Body of pancreas (tissue), 4 donors: ENCODE data around the gene SFXN5. TPM values are rescaled to one million over a fixed set of nuclear protein-coding genes. Genes with fewer than 3 reads are reported as not detected.

Experiments
- ATAC-seq: fragments of 150-250 bp; one replicate; pipeline ENCODE4 v1.9.1; 2016
- DNase-seq, 4 donors: peaks; one replicate each; pipeline ENCODE4 v3.0.0-alpha.2; 2019
- H3K27ac ChIP-seq, 4 donors: fragments of 200-600 bp; sonication (generic); 1 replicate in 3 of 4; 2 replicates in 1 of 4; pipeline versions ENCODE4 v1.5.1 to v1.6.1; 2016 to 2019; ENCODE audit warnings: mild to moderate bottlenecking in 1 of 4, mixed read lengths in 1 of 4, moderate library complexity in 1 of 4
- H3K27me3 ChIP-seq, 2 donors: fragments of 200-600 bp; sonication (generic); one replicate each; pipeline ENCODE4 v1.6.0; 2016; ENCODE audit warnings: mild to moderate bottlenecking in 1 of 2
- H3K36me3 ChIP-seq, 2 donors: fragments of 200-600 bp; sonication (generic); replicated peaks in 1 of 2; 2 replicates each; pipeline ENCODE4 v1.5.1; 2016; ENCODE audit warnings: low read depth in 2 of 2; ENCODE audit not compliant: insufficient read depth in 1 of 2
- H3K4me1 ChIP-seq: fragments of 200-600 bp; sonication (generic); one replicate; pipeline ENCODE4 v1.6.0; 2016
- H3K4me3 ChIP-seq, 2 donors: fragments of 200-600 bp; sonication (generic); 1 replicate in 1 of 2; 2 replicates in 1 of 2; pipeline ENCODE4 v1.5.1; 2016 to 2019
- H3K9me3 ChIP-seq, 3 donors: fragments of 200-600 bp; sonication (generic); 1 replicate in 2 of 3; 2 replicates in 1 of 3; pipeline ENCODE4 v1.5.1; 2016
- CTCF ChIP-seq, 7 experiments: fragments of 450-650 bp in 4 of 7; fragments of 200-600 bp in 3 of 7; sonication (generic) in 3 of 7; IDR thresholded peaks; one replicate each; pipeline ENCODE4 v1.5.1; 2016 to 2019; ENCODE audit warnings: antibody characterized with exemption in 7 of 7
- POLR2A ChIP-seq, 3 donors: fragments of 450-650 bp; IDR thresholded peaks; one replicate each; pipeline ENCODE4 v1.6.1; 2016; ENCODE audit warnings: antibody characterized with exemption in 3 of 3, mild to moderate bottlenecking in 2 of 3
- WGBS, 2 donors: methylation state at CpG; one replicate each; pipeline ENCODE4 v1.1.5; 2017; 5-methylcytosine and 5-hydroxymethylcytosine counted together
- intact Hi-C: fragments of 100-400 bp; cut with DNase I; formaldehyde crosslinking; loops from one replicate; pipeline ENCODE4 v1.15.1; 2023
- total RNA-seq, 2 donors: library from RNA; depleted of rRNA; stranded (reverse); fragments of >200 nt; gene quantifications; one replicate each; pipeline ENCODE4 v1.1.0, GENCODE V29; 2016

SFXN5 gene
- total RNA-seq, 2 donors from 2014 or later: 4.3 to 5.4 TPM

- no peak overlapping the region for H3K4me3 ChIP-seq
- no peaks in the 10 kb centered on the region for H3K27me3 ChIP-seq
- intact Hi-C loops: no loop called here
- no peak overlapping the region for H3K27ac ChIP-seq
- TF ChIP-seq CTCF (IDR thresholded peaks at IDR 0.05): no peak
- TF ChIP-seq POLR2A (IDR thresholded peaks at IDR 0.05): no peak
- H3K4me1 ChIP-seq: no peaks in the 10 kb centered on the region
- DNase-seq (no peak), ATAC-seq (no peak)
- WGBS, 2 donors: 94 to 100% methylated on average over 1 of the region's 1 CpG
- H3K36me3 ChIP-seq: no peaks in the 10 kb centered on the region
- no peaks in the 10 kb centered on the region for H3K9me3 ChIP-seq
These were observed 5.9 kb upstream of the SFXN5 start for GRCh38 chr2:73077424-73077795.

GRCh38 chr2:73076701-73077423 lies 5.3 kb upstream of the SFXN5 start:
- Histone ChIP-seq H3K36me3 (no peaks in the 10 kb centered on the region), H3K9me3 (no peaks in the 10 kb centered on the region), H3K4me1 (peaks cover 4% of the 10 kb centered on the region), H3K4me3 (no peak overlapping the region), H3K27me3 (no peaks in the 10 kb centered on the region), H3K27ac (no peak overlapping the region)
- DNase-seq: no peak
- WGBS, 2 donors: 92 to 94% methylated on average over 8 of the region's 8 CpGs
- no peak for ATAC-seq
- intact Hi-C loops: no loop called here
- TF ChIP-seq CTCF (IDR thresholded peaks at IDR 0.05) (no peak), POLR2A (IDR thresholded peaks at IDR 0.05) (no peak)

- WGBS, 2 donors: 88 to 91% methylated on average over 4 to 20 of the region's 23 CpGs
- ATAC-seq (no peak), DNase-seq (no peak)
- no peaks in the 10 kb centered on the region for H3K9me3 ChIP-seq
- intact Hi-C loops: no loop called here
- no peaks in the 10 kb centered on the region for H3K36me3 ChIP-seq
- no peaks in the 10 kb centered on the region for H3K27me3 ChIP-seq
- TF ChIP-seq POLR2A (IDR thresholded peaks at IDR 0.05) (no peak), CTCF (IDR thresholded peaks at IDR 0.05) (no peak)
- peaks cover 5% of the 10 kb centered on the region for H3K4me1 ChIP-seq
- no peak overlapping the region for H3K27ac ChIP-seq
- H3K4me3 ChIP-seq: no peak overlapping the region
These were observed 4.2 kb upstream of the SFXN5 start for GRCh38 chr2:73075477-73076373.

GRCh38 chr2:73074110-73075069 lies 2.9 kb upstream of the SFXN5 start:
- no peak for DNase-seq
- no peak for TF ChIP-seq CTCF (IDR thresholded peaks at IDR 0.05)
- TF ChIP-seq POLR2A (IDR thresholded peaks at IDR 0.05): no peak
- no peaks in the 10 kb centered on the region for H3K27me3 ChIP-seq
- ATAC-seq: no peak
- no peaks in the 10 kb centered on the region for H3K36me3 ChIP-seq
- intact Hi-C loops: no loop called here
- WGBS, 2 donors: 90 to 91% methylated on average over 8 to 13 of the region's 13 CpGs
- no peak overlapping the region for H3K27ac ChIP-seq
- no peak overlapping the region for H3K4me3 ChIP-seq
- peaks cover 16% of the 10 kb centered on the region for H3K4me1 ChIP-seq
- H3K9me3 ChIP-seq: no peaks in the 10 kb centered on the region
